HCEC 1CT (cell line): ENCODE data around the gene P2RY1.

Experiments used
- DNase-seq: peaks from one replicate; pipeline ENCODE4 v3.0.0-alpha.2; 2017

Gene P2RY1, protein sequence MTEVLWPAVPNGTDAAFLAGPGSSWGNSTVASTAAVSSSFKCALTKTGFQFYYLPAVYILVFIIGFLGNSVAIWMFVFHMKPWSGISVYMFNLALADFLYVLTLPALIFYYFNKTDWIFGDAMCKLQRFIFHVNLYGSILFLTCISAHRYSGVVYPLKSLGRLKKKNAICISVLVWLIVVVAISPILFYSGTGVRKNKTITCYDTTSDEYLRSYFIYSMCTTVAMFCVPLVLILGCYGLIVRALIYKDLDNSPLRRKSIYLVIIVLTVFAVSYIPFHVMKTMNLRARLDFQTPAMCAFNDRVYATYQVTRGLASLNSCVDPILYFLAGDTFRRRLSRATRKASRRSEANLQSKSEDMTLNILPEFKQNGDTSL

DNA sequence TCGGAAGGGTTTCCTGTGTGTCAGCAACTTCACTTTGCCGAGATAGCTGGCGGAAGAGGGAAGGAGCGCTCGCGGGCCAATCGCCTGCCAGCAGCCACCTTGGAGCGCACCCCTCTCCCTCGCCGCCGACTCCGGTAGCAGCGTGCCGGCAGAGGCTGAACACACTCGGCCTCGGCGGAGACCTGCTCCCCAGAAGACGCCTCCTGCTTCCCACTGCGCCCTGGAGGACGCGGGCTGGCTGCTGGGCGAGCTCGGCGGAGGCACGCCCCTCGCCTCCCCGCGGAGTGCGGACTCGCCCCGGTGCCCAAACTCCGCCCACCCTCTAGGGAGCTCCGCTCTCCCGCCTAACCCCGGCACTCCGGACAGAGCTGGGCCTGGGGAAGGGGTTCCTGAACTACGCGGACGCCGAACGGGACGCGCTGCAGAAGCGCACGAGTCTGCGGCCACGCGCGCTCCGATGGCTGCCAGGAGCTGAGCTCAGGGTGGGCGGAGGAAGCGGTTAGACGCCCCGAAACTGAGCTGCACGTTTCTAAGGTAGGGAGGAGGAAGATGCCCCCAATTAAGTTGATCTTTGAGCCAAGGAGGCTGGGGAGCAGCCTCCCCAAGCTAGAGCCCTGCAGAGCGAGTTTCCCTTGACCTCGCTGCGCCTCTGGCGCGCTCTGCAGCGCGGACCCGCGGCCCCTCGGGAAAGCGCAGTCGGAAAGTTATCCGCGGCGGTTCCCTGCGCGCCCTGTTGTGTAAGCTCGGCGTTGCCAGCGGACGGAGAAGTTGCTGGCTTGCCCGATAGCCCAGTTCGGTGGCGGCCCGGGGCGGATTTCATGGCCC lies at the start of gene P2RY1:
Gene P2RY1 (plus strand): TSS at position 356 of the 825 bp plus-strand sequence. CDS start 652 bp downstream, outside the sequence.
- peak; percentile 18 for DNase-seq

DNA sequence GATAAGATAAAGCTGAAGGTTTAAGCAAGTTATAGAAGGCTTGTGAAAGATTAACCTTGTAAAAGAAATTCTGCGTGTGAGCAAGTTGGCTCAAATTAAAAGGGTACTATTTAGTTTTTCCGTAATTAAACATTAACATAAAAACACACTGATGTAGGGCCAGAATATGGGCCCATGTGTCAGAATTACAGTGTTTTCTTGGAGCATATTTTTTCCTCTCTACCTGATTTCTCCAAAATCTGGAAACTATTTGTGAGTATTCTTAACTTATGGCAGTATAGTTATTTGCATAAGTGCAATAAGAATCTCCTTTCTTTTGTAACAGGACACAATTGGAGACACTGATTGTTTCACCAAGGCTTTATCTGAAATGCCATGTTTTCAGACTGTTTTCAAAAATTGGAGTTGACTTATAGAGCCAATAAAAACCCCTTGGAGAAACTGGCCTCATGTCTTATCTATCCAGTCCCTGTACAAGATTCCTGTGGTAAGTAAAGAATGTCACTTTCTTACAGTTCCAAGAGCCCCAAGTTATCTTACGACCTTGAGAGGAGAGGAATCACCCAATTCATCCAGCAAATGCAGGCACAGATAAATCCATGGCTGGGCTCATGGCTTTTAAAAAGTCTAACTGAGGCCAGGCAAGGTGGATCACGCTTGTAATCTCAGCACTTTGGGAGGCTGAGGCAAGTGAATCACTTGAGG lies 47.8 kb upstream of the P2RY1 start:
- DNase-seq: no peak

DNA sequence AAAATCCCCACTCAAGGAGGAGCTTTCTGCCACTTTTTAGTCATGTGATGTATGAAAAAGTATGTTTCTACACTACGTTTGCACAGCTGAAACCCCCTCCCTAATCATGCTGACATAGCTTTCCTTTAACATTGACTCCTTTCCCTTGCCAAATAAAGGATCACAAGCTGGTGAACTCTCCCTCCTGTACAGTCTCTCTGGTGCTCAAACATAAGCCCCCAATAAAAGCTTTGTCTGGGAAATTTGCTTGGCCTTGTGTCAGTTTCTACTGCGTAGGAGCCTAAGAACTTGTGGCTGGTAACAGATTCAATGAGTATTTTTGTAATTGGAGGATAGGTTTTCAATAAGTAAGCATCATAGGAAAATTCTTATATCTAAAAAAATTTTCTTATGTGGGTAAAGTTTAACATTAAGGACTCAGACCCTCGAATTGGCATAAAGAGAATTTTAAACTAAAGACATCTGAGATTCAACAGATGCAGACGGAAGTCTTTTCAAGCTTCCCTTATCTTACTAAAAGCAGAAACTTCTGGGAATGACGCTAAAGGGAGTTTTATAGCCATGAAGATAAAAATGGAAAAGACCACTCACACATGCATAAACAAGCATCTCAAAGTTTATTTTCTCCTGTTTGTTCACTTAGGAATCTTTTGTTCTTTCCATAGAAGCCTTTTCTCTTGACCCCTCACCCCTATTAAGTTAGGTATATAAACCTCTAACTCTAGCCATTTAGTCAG lies 44.1 kb upstream of the P2RY1 start:
- no peak for DNase-seq

DNA sequence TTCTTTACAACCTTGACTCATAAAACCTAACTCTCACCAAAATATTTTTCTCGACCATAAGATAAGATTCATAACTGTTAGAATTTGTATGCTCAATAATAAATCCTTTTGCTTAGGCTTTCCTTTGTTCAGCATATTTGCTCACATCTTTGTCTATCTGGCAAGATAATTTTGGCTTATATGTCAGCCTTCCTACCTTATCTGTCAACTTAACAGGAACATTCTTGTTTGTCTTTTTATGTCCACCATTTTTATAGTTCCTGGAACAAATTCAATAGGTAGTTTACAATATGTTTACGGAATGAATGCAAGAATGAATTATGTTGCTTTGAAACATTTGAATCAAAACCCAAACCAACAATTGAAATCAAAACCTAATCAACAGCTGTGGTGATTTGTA lies 41.0 kb upstream of the P2RY1 start:
- DNase-seq: no peak

DNA sequence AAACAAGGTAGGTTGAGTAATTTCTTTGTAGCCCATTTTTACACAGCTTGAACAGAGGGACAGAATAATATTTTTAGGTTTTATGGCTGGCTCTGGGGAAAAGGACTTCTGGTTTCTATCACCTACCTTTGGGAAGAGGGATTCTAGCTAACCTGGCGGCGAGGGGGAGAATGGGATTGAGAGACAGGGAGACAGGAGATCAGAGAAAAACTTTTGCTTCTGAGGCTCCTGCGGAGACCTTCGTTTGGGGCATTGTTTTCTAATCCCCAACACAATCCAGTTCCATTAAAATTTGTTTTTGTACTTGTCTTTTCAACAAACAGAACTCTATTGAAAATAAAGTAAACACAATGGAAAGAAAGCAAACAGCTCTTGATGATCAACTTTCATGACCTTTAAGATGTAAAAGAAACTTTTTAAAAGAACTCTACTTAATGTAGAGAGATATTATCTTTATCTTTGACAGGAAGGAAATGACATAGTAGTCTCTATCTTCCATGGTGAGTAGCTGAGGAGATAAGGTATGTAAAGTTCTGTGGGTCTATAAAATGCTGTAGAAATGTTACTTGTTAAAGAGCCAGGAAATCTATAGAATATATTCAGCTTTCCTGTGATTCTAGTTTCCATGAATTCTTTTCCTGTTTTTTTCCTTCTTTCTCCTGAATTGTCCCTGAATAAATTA lies 37.0 kb upstream of the P2RY1 start:
- DNase-seq: no peak

DNA sequence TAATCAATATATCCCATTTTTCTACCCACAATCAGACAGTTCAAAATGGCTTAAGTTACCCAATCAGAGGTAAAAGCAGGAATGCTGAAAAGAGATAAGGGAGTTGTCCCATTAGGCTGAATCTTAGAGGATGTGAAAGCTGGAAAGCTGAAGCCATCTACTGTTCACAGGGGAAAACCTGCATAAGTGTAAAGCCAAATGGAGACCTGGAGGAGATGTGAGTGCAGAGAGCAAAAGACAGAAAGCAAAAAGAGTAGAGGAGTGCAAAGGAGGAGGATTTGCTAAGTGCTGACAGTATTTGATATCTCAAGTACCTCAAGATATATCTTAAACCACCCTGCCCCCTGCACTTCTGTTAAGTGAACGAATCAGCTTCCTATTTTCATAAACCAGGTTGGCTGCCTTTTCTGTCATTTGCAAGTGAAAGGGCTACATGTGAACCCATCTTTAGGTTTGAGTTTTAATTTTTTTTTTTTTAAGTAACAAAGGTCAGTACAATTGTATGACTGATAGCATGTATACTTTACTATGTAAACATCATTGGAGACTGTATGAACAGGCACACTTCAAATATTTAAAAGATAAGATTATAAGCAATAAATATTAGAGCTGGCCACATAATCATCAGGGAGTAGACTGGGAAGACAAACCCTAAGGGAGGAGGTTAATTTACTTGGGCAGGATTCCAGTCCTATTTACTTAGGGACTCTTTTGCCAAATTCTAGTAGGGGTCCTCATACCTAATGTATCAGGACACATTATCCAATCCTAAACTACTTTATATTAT lies 22.8 kb upstream of the P2RY1 start:
- DNase-seq: no peak

DNA sequence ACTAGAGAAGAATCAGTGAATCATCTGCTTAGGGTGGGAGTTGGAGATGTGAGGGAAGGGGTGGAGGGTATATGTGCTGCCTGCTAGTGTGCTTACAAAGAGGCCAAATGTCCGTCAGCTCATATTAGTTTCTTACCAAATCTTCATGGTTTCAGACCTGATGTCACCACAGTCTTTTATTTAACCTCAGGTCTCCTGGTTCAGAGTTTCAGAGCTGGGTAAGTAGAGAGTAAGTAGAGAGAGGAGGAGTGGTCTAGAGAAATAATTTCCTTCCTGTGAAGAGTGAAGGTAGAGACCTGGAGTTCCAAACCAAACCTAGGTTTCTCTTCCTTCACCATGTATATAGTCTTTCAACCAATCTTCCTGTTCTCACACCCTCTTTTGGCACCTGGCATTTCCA lies 17.5 kb upstream of the P2RY1 start:
- DNase-seq: no peak

DNA sequence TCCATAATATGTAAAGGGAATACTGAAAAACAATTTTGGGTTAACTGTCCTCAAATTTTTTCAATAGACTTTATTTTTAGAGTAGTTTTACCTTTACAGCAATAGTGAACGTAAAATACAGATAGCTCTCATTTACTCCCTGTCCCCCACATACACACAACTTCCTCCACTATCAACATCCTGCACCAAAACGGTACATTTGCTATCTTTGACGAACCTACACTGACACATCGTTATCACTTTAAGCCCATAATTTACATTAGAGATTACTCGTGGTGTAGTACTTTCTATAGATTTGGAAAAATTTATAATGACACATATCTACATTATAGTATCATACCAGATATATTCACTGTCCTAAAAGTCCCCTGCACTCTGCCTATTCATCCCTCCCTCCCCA lies 16.9 kb upstream of the P2RY1 start:
- DNase-seq: no peak

DNA sequence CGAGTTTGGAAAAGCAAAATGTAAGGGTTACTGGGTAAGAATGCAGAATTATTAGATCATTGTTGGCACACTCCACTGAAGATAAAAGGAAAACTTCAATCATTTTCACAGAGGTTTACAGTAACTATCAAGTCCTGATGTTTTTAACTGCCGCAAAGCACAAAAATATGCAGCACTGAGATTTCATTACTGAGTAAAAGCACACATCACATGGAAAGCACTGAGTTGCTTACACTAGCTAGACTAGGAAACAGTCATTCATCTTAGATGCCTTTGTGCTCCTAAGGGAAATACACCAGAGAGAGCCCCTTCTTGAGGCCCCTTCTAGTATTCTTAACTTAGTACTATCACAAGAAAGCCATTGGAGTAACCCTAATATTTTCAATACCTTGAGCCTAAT lies 11.8 kb upstream of the P2RY1 start:
- no peak for DNase-seq

DNA sequence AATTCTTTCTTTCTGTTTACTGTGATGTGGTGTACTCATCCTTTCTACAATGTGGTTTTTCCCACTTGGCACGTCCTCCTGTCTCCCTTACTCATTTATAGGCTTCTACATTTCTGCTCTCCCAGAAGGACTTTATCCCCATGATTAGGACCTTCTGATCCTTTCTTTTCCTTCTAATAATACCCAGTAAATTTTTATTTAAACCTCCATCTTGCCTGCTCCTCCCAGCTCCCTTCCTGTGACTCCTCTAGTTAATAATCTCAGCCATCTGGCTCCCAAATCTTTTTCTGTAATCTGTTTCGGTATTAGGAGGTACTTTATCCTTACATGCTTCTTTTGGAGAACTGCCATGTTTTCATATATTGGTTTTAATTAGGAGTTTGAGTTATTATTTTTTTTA lies 11.2 kb upstream of the P2RY1 start:
- DNase-seq: no peak

DNA sequence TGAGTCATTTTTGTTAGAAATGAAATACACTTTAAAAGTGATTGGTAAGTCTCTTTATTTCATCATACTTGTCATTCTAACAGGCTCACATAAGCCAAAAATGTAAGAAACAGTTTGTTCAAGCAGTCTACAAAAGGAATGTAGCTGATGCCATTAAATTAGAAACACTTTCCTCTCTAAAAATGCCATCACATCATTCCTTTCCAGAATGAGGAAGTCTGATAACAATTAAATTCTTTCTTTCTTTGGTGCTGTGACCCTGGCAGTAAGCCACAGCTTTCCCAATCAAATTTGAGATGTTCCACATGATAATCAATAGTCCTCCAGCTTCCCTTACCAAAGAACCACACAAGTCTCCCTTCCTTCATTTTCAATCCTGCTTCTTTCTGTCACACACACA lies 9.4 kb upstream of the P2RY1 start:
- no peak for DNase-seq

DNA sequence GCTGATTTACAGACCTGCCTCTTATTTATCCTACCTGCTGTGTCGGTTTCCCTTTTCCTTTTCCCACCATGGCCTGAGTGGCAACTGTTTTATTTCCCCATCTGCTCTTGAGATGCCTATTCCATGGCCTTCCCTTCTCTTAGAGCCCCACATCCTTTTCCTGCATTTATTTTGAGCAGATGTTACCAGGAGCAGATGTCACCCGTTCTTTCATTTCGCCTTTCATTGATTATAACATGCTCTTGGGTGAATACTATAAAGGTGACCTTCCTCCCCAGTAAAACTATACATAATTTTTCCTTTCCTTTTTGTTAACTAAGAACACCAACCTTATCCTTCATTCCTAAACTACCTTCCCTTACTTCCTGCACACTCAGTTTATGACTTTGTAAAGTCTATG lies 8.5 kb upstream of the P2RY1 start:
- no peak for DNase-seq

DNA sequence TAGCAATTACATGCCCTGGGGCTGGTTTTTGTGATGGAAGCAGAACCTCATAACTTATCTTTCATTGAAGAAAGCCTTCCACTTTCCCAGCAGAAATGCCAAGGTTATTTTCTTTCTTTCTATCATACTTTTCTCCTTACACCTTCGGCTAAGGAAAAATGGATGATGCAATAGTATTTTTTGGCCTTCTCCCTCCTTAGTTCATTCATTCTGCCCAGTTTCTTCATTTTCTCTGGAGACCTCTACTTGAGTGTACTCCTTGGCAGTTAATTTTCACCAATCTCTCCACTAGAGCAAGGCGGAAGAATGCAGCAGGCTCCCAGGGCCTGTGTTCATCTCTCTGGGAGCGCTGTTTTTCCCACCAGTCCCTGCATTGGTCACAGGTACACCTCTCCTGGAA lies 7.6 kb upstream of the P2RY1 start:
- DNase-seq: no peak

DNA sequence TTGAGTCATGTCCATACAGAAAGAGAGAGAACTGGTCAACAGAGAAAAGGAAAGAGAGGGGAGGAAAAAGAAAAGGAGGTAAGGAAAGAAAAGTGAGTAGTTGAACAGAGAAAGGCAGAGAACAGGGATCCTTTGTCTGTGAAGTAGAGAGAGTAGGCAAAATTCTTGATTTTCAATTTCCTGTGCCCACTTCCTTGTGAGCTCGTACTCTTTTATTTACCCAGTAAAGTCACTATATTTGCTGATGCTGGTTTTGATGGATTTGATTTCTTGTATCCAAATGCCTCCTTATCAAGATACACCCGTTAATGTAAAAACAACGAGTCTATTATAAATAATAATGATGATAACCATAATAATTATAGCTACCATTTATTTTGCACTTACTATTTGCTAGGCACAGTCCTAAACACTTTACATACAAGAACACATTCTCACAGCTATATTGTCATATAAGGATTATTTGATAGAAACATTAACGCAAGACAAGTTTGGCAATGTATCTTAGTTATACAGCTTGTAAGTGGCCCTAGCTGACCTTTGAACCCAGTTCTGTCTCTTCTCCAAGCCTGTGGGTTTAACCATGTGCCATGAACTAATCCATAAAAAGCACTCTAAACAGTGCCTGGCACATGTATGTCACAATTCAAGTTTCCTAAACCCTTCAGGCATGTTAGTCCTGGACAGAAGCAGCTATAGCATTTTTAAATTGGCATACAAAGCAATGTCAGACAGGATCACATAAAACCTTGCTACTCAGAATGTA lies 6.7 kb upstream of the P2RY1 start:
- DNase-seq: no peak

DNA sequence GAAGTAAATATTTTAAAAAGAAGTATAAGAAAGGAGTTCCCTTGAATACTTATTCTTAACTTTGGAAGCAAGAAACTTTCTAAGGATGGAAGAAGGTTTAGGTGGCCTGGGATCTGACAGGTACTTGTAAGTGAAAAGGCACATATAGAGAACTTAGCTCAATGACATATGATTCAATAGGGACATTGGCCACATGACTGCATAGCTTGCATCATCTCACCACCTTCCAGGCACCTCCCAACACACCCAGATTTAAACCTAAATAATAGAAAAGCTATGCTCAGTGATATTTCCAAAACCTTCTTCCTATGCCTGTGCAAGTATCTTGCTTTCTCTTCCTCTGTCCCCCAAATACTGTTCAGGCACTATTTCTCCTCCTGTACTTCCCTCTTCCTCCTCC lies 4.7 kb upstream of the P2RY1 start:
- DNase-seq: no peak

DNA sequence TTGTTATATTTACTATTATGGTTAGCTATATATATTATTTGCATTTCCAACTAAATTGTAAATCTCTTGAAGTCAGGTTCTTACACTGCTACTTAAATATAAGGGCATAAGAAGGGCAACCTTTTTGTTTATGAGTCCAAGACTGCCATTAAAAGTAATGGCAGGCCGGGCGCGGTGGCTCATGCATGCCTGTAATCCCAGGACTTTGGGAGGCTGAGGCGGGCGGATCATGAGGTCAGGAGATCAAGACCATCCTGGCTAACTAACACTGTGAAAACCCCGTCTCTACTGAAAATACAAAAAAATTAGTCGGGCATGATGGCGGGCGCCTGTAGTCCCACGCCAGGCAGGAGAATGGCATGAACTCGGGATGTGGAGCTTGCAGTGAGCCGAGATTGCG lies 2.9 kb upstream of the P2RY1 start:
- no peak for DNase-seq

DNA sequence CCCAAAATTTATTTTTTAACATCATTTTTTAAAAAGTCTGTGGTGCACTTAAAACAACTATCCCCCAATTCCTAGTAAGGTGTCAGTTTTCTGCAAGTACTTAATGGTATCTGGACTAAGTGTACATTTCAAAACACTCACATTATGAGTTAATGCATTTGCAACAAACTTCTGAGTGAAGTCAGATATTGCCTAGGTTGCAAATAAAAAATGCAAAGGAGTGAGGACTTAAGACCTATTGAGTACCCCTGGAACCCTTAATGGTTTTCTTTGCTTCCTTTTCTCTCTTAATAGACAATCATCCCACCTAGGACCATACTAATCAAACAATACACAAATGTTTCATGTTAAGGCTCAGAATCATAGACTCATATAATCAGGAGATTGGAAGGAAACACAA lies 1.8 kb upstream of the P2RY1 start:
- DNase-seq: no peak

DNA sequence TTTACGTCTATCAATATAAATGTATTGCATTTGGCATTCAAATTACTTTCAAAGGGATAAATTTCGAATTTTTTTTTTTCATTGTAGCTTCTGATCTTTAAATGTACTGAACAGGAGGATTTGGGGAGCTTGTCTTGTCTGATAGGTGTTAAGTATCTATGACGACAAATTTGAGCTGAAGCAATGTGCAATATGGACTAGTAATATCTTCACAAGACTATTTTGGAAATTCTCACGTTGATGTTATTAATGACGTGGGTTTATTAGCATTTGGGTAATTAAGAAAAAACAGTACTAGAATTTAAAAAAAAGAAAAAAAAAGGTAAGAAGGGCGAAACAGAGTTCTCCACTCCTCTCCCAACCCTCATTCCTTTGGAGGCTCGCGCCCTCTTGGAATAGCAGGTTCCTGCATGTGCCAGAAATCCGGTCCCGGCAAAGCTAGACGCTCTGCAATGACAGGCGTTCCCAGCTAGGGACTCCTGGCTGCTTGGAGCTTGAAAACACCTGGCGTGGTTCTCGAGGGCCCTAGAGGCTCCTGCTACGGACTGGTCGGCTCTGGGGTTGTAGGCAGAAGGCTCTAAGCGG lies 648 bp upstream of the P2RY1 start:
- DNase-seq: no peak

DNA sequence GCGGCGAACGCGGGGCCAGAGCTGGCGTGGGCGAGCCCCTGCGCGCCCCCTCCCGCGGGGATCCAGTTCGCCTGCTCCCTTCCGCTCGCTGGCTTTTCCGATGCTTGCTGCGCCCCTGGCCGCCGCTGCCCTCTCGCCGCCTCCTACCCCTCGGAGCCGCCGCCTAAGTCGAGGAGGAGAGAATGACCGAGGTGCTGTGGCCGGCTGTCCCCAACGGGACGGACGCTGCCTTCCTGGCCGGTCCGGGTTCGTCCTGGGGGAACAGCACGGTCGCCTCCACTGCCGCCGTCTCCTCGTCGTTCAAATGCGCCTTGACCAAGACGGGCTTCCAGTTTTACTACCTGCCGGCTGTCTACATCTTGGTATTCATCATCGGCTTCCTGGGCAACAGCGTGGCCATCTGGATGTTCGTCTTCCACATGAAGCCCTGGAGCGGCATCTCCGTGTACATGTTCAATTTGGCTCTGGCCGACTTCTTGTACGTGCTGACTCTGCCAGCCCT lies 721 bp downstream of the P2RY1 start:
- no peak for DNase-seq

DNA sequence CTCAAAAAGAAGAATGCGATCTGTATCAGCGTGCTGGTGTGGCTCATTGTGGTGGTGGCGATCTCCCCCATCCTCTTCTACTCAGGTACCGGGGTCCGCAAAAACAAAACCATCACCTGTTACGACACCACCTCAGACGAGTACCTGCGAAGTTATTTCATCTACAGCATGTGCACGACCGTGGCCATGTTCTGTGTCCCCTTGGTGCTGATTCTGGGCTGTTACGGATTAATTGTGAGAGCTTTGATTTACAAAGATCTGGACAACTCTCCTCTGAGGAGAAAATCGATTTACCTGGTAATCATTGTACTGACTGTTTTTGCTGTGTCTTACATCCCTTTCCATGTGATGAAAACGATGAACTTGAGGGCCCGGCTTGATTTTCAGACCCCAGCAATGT lies 1.3 kb downstream of the P2RY1 start:
- DNase-seq: no peak
